HEK293 (cell line): ENCODE data around the gene ASAP2.
"Not testable (repeated sequence)": the region's sequence is repeated elsewhere in the genome, so short reads cannot be mapped to it uniquely, and the experiment has no call there.

Source experiments
- CTCF ChIA-PET: fragments of 350-600 bp; formaldehyde crosslinking; extraction: SDS; loops from one replicate; lab custom pipeline; 2021; ENCODE audit warnings: antibody characterized with exemption; lab: Yijun Ruan, JAX
- POLR2A ChIA-PET: fragments of 300-600 bp; formaldehyde crosslinking; extraction: SDS; loops from one replicate; lab custom pipeline; 2020; ENCODE audit warnings: antibody characterized with exemption, inconsistent platforms; lab: Yijun Ruan, JAX
- H3K27ac ChIP-seq: fragments of 200-500 bp; sonication (Bioruptor generic); 2 replicates; pipeline ENCODE4 v1.5.1; 2014; ENCODE audit warnings: low read depth, low read length, control low read depth, inconsistent platforms; ENCODE audit errors: extremely low read depth
- H3K36me3 ChIP-seq, 2 experiments: fragments of 200-500 bp in 1 of 2; sonication (Bioruptor generic) in 1 of 2; 1 replicate in 1 of 2; 2 replicates in 1 of 2; pipeline ENCODE4 v1.5.1; 2014 to 2017; ENCODE audit warnings: inconsistent platforms in 2 of 2, low read length in 2 of 2; ENCODE audit not compliant: control insufficient read depth in 2 of 2, insufficient read depth in 1 of 2
- H3K4me1 ChIP-seq: fragments of 200-500 bp; sonication (Bioruptor generic); 2 replicates; pipeline ENCODE4 v1.5.1; 2014; ENCODE audit warnings: mild to moderate bottlenecking, low read length, inconsistent platforms; ENCODE audit not compliant: control insufficient read depth, insufficient read depth
- H3K4me3 ChIP-seq: 2 replicates; pipeline ENCODE4 v1.5.1; 2011; ENCODE audit warnings: low read depth, mild to moderate bottlenecking, control low read depth, low read length, moderate library complexity
- H3K9me3 ChIP-seq: fragments of 200-500 bp; sonication (Bioruptor generic); 2 replicates; pipeline ENCODE4 v1.5.1; 2014; ENCODE audit warnings: low read depth, low read length, inconsistent platforms; ENCODE audit not compliant: control insufficient read depth, insufficient read depth
- AEBP2 ChIP-seq: fragments of 450-650 bp; formaldehyde crosslinking; IDR thresholded peaks from 2 replicates; pipeline ENCODE4 v1.5.1; 2016; ENCODE audit warnings: missing biosample characterization, missing genetic modification characterization, borderline replicate concordance
- BCL11B ChIP-seq: fragments of 450-650 bp; formaldehyde crosslinking; IDR thresholded peaks from 2 replicates; pipeline ENCODE4 v1.5.1; 2016; ENCODE audit warnings: low read depth, missing biosample characterization, missing genetic modification characterization
- KLF7 ChIP-seq: fragments of 450-650 bp; formaldehyde crosslinking; IDR thresholded peaks from 2 replicates; pipeline ENCODE4 v1.5.1; 2016; ENCODE audit warnings: missing biosample characterization, missing genetic modification characterization, borderline replicate concordance
- PRDM1 ChIP-seq: fragments of 450-650 bp; formaldehyde crosslinking; IDR thresholded peaks from 2 replicates; pipeline ENCODE4; 2016; ENCODE audit warnings: missing biosample characterization, missing genetic modification characterization
- TCF7L2 ChIP-seq: IDR thresholded peaks from 2 replicates; pipeline ENCODE4 v1.6.1; 2011; ENCODE audit warnings: low read depth, mild to moderate bottlenecking, inconsistent platforms, low read length, moderate library complexity, borderline replicate concordance
- ZBTB20 ChIP-seq: fragments of 450-650 bp; formaldehyde crosslinking; IDR thresholded peaks from 2 replicates; pipeline ENCODE4 v1.5.1; 2016; ENCODE audit warnings: missing biosample characterization, missing genetic modification characterization
- ZEB2 ChIP-seq: fragments of 450-650 bp; formaldehyde crosslinking; IDR thresholded peaks from 2 replicates; pipeline ENCODE4 v1.5.1; 2016; ENCODE audit warnings: missing biosample characterization, missing genetic modification characterization
- ZFP37 ChIP-seq: fragments of 450-650 bp; formaldehyde crosslinking; IDR thresholded peaks from 2 replicates; pipeline ENCODE4 v1.5.1; 2016; ENCODE audit warnings: missing biosample characterization, missing genetic modification characterization
- ZNF121 ChIP-seq: fragments of 450-650 bp; formaldehyde crosslinking; IDR thresholded peaks from 2 replicates; pipeline ENCODE4 v1.5.1; 2016; ENCODE audit warnings: missing biosample characterization, missing genetic modification characterization
- ZNF211 ChIP-seq: fragments of 450-650 bp; formaldehyde crosslinking; IDR thresholded peaks from 2 replicates; pipeline ENCODE4 v1.5.1; 2016; ENCODE audit warnings: low read depth, missing biosample characterization, missing genetic modification characterization
- ZNF311 ChIP-seq: fragments of 450-650 bp; formaldehyde crosslinking; IDR thresholded peaks from 2 replicates; pipeline ENCODE4 v1.5.1; 2017; ENCODE audit warnings: missing biosample characterization, missing genetic modification characterization, borderline replicate concordance
- ZNF335 ChIP-seq: fragments of 450-650 bp; formaldehyde crosslinking; conservative IDR thresholded peaks from 2 replicates; pipeline ENCODE4 v1.5.1; 2016; ENCODE audit warnings: missing biosample characterization, missing genetic modification characterization
- ZNF530 ChIP-seq: fragments of 450-650 bp; formaldehyde crosslinking; IDR thresholded peaks from 2 replicates; pipeline ENCODE4 v1.5.1; 2016; ENCODE audit warnings: low read depth, missing biosample characterization, missing genetic modification characterization
- ZNF544 ChIP-seq: fragments of 450-650 bp; formaldehyde crosslinking; IDR thresholded peaks from 2 replicates; pipeline ENCODE4 v1.5.0; 2017; ENCODE audit warnings: missing biosample characterization, missing genetic modification characterization
- ZNF600 ChIP-seq: fragments of 450-650 bp; formaldehyde crosslinking; IDR thresholded peaks from 2 replicates; pipeline ENCODE4 v1.5.1; 2016; ENCODE audit warnings: missing biosample characterization, missing genetic modification characterization
- ZNF660 ChIP-seq: fragments of 450-650 bp; IDR thresholded peaks from 2 replicates; pipeline ENCODE4 v1.5.1; 2018; ENCODE audit warnings: missing biosample characterization, mild to moderate bottlenecking, missing genetic modification characterization
- TF ChIP-seq, protein P1 (sequence below): fragments of 450-650 bp; IDR thresholded peaks from 2 replicates; pipeline ENCODE4 v1.5.1; 2018; ENCODE audit warnings: missing biosample characterization, mild to moderate bottlenecking, missing genetic modification characterization
- TF ChIP-seq, protein P2 (sequence below): fragments of 450-650 bp; formaldehyde crosslinking; IDR thresholded peaks from 2 replicates; pipeline ENCODE4 v1.5.1; 2016; ENCODE audit warnings: missing biosample characterization, missing genetic modification characterization

Gene ASAP2

DNA sequence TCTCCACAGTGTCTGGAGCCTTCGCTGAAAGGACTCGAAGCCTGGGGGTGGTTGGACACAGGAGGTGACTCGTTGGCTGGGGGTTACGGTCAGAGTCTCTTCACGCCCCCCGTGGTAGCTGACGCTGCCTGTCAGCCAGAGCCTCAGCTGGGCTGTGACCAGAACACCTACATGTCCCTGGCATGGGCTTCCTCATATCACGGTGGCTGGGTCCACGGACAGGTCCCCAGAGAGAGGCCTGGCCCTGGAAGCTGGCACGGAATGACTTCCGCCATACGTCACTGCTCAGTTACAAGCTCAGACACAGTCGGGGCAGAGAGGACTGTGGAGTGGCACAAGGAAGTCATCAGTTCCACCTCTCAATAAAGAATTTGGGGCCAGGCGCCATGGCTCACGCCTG is 188.2 kb downstream of the ASAP2 start (continued):
- no peak for TF ChIP-seq ZNF600 (tag by site-specific recombination)
- no peak for TF ChIP-seq ZNF335 (tag by site-specific recombination)
- no peak for TF ChIP-seq ZNF121 (tag by site-specific recombination)
- TF ChIP-seq AEBP2 (tag by site-specific recombination) = no peak
- no peak for TF ChIP-seq ZFP37 (tag by site-specific recombination)
- no peak for TF ChIP-seq ZNF660 (tag by site-specific recombination)
- TF ChIP-seq, protein P1, sequence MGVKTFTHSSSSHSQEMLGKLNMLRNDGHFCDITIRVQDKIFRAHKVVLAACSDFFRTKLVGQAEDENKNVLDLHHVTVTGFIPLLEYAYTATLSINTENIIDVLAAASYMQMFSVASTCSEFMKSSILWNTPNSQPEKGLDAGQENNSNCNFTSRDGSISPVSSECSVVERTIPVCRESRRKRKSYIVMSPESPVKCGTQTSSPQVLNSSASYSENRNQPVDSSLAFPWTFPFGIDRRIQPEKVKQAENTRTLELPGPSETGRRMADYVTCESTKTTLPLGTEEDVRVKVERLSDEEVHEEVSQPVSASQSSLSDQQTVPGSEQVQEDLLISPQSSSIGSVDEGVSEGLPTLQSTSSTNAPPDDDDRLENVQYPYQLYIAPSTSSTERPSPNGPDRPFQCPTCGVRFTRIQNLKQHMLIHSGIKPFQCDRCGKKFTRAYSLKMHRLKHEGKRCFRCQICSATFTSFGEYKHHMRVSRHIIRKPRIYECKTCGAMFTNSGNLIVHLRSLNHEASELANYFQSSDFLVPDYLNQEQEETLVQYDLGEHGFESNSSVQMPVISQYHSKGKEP (tag by site-specific recombination) = no peak
- no peak for TF ChIP-seq ZNF530 (tag by site-specific recombination)

DNA sequence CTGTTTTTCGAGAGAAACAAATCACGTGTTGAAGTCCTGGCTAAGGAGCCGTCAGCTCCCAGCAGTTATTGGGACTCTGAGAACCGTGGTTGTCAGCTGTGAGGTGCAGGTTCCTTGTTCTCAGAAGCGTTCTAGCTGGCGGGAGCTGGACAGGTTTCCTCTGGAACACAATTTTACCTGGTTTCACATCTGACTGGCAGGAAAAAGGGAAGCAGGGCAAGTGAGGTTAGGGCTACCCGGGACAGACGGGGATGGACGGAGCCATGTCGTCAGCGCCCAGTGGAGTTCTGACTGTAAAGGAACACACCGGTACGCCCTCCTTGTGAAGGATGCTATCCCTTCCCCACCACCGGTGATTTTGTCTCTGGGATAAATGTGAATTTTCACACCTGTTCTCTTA is 190.6 kb downstream of the ASAP2 start:
- H3K27ac ChIP-seq = no peak overlapping the region

DNA sequence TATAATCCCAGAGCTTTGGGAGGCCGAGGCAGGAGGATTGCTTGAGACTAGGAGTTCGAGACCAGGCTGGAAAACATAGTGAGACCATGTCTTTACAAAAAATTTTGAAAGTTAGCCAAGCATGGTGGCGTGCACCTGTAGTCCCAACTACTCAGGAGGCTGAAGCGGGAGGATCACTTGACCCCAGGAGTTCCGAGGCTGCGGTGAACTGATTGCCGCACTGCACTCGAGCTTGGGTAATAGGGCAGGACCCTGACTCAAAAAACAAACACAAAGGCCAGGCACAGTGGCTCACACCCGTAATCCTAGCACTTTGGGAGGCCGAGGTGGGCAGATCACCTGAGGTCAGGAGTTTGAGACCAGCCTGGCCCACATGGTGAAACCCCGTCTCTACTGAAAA is 191.6 kb downstream of the ASAP2 start:
- H3K4me3 ChIP-seq, CTCF ChIA-PET, H3K27ac ChIP-seq, H3K9me3 ChIP-seq, H3K4me1 ChIP-seq: not testable (repeated sequence)
- POLR2A ChIA-PET = interaction anchor here (0.7 kb wide), 1 partner anchor 54 kb away, joined by 9 read pairs; no protein-coding TSS in a partner anchor
- peaks cover 0 to 33% of the 10 kb centered on the region in 2 experiments; a peak in 2 of 3 replicates for H3K36me3 ChIP-seq

More for the DNA sequence above, 190.6 kb downstream of the ASAP2 start:
- Histone ChIP-seq H3K9me3 (no peaks in the 10 kb centered on the region), H3K36me3 (peaks cover 0 to 25% of the 10 kb centered on the region in 2 experiments; a peak in 2 of 3 replicates), H3K4me3 (no peak overlapping the region)
- POLR2A ChIA-PET = no interaction called here
- TF ChIP-seq ZNF211 (no peak), ZEB2 (tag by site-specific recombination) (no peak), BCL11B (tag by site-specific recombination) (no peak), KLF7 (tag by site-specific recombination) (no peak), ZNF311 (no peak), TCF7L2 (no peak), PRDM1 (tag by site-specific recombination) (no peak), ZBTB20 (no peak), ZNF544 (no peak)
- TF ChIP-seq, protein P2, sequence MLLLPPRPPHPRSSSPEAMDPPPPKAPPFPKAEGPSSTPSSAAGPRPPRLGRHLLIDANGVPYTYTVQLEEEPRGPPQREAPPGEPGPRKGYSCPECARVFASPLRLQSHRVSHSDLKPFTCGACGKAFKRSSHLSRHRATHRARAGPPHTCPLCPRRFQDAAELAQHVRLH = no peak
- TF ChIP-seq, all 188 proteins: peak for 0
- H3K4me1 ChIP-seq = no peaks in the 10 kb centered on the region
- CTCF ChIA-PET = interaction anchor here (0.6 kb wide), 1 partner anchor 10 kb away, joined by 5 read pairs; no protein-coding TSS in a partner anchor
